ENCODE measurements around the gene DCBLD1. TPM values are rescaled to one million over a fixed set of nuclear protein-coding genes. Genes with fewer than 3 reads are reported as not detected.

DCBLD1 gene
- total and polyA plus RNA-seq, 2 of the 13 experiments (the other 11 are each of a cell fraction or from before 2014, with no cell fraction given), result 23.2 to 41.5 TPM

DNA sequence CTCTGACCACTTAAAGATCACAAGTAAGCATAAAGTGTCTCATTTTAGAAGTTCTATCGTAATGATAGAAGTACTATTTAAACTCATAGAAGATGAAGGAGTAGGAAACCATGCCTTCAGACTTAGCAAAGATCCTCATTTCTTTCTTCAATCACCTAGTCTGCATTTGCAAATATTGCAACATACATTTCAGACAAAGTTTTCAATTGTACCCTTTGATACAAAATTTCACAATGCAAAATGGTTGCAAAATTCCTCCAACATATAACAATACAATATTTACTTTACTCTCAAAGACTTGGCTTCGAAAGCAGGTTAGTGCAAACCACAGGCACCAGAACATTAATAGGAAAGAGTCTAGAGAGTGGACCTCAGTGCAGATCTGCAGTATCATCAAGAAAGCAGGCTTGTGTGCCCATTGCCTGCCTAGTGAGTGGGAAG, 40.6 kb upstream of the DCBLD1 start (continued):
- TF ChIP-seq, protein P1, sequence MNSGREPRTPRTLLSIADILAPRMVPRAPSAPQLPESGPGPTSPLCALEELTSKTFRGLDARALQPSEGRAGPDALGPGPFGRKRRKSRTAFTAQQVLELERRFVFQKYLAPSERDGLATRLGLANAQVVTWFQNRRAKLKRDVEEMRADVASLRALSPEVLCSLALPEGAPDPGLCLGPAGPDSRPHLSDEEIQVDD (CRISPR knock-in tag; IDR thresholded peaks at IDR 0.05; ENCODE audit: borderline replicate concordance), result no peak
- TF ChIP-seq HOXA7 (CRISPR knock-in tag; IDR thresholded peaks at IDR 0.05) (no peak), SNAPC4 (CRISPR knock-in tag; IDR thresholded peaks at IDR 0.05) (no peak), YEATS2 (CRISPR knock-in tag; IDR thresholded peaks at IDR 0.05; ENCODE audit: borderline replicate concordance) (peak; percentile 55; the same call in 1 of the 2 replicates), NR2F1 (CRISPR knock-in tag; IDR thresholded peaks at IDR 0.05) (peak in 1 of 2 experiments; percentile 39; a peak in 1 of 4 replicates), SP5 (CRISPR knock-in tag; IDR thresholded peaks at IDR 0.05; ENCODE audit: borderline replicate concordance, low read depth) (no peak), CREM (IDR thresholded peaks at IDR 0.05) (peak; percentile 87), CREM (CRISPR knock-in tag; IDR thresholded peaks at IDR 0.05) (no peak), SP2 (CRISPR knock-in tag; IDR thresholded peaks at IDR 0.05) (no peak), SP1 (IDR thresholded peaks at IDR 0.05) (no peak), SP1 (CRISPR knock-in tag; IDR thresholded peaks at IDR 0.05) (no peak), HMG20B (CRISPR knock-in tag; conservative IDR thresholded peaks at IDR 0.05) (peak; percentile 65; the same call in 1 of the 2 replicates)
- TF ChIP-seq, protein P2, sequence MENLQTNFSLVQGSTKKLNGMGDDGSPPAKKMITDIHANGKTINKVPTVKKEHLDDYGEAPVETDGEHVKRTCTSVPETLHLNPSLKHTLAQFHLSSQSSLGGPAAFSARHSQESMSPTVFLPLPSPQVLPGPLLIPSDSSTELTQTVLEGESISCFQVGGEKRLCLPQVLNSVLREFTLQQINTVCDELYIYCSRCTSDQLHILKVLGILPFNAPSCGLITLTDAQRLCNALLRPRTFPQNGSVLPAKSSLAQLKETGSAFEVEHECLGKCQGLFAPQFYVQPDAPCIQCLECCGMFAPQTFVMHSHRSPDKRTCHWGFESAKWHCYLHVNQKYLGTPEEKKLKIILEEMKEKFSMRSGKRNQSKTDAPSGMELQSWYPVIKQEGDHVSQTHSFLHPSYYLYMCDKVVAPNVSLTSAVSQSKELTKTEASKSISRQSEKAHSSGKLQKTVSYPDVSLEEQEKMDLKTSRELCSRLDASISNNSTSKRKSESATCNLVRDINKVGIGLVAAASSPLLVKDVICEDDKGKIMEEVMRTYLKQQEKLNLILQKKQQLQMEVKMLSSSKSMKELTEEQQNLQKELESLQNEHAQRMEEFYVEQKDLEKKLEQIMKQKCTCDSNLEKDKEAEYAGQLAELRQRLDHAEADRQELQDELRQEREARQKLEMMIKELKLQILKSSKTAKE (CRISPR knock-in tag; IDR thresholded peaks at IDR 0.05; ENCODE audit: borderline replicate concordance), result peak; percentile 60; the same call in 1 of the 2 replicates
- TF ChIP-seq, protein P3, sequence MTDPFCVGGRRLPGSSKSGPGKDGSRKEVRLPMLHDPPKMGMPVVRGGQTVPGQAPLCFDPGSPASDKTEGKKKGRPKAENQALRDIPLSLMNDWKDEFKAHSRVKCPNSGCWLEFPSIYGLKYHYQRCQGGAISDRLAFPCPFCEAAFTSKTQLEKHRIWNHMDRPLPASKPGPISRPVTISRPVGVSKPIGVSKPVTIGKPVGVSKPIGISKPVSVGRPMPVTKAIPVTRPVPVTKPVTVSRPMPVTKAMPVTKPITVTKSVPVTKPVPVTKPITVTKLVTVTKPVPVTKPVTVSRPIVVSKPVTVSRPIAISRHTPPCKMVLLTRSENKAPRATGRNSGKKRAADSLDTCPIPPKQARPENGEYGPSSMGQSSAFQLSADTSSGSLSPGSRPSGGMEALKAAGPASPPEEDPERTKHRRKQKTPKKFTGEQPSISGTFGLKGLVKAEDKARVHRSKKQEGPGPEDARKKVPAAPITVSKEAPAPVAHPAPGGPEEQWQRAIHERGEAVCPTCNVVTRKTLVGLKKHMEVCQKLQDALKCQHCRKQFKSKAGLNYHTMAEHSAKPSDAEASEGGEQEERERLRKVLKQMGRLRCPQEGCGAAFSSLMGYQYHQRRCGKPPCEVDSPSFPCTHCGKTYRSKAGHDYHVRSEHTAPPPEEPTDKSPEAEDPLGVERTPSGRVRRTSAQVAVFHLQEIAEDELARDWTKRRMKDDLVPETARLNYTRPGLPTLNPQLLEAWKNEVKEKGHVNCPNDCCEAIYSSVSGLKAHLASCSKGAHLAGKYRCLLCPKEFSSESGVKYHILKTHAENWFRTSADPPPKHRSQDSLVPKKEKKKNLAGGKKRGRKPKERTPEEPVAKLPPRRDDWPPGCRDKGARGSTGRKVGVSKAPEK (CRISPR knock-in tag; IDR thresholded peaks at IDR 0.05; ENCODE audit: borderline replicate concordance), result no peak
- TF ChIP-seq, protein P4, sequence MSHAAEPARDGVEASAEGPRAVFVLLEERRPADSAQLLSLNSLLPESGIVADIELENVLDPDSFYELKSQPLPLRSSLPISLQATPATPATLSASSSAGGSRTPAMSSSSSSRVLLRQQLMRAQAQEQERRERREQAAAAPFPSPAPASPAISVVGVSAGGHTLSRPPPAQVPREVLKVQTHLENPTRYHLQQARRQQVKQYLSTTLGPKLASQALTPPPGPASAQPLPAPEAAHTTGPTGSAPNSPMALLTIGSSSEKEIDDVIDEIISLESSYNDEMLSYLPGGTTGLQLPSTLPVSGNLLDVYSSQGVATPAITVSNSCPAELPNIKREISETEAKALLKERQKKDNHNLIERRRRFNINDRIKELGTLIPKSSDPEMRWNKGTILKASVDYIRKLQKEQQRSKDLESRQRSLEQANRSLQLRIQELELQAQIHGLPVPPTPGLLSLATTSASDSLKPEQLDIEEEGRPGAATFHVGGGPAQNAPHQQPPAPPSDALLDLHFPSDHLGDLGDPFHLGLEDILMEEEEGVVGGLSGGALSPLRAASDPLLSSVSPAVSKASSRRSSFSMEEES (CRISPR knock-in tag; IDR thresholded peaks at IDR 0.05), result peak; percentile 52; the same call in 1 of the 2 replicates
- TF ChIP-seq, protein P5, sequence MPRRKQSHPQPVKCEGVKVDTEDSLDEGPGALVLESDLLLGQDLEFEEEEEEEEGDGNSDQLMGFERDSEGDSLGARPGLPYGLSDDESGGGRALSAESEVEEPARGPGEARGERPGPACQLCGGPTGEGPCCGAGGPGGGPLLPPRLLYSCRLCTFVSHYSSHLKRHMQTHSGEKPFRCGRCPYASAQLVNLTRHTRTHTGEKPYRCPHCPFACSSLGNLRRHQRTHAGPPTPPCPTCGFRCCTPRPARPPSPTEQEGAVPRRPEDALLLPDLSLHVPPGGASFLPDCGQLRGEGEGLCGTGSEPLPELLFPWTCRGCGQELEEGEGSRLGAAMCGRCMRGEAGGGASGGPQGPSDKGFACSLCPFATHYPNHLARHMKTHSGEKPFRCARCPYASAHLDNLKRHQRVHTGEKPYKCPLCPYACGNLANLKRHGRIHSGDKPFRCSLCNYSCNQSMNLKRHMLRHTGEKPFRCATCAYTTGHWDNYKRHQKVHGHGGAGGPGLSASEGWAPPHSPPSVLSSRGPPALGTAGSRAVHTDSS (CRISPR knock-in tag; conservative IDR thresholded peaks at IDR 0.05), result no peak
